T-cell (primary cell): ENCODE results near the gene OST4. TPM values are rescaled to one million over a fixed set of nuclear protein-coding genes. Genes with fewer than 3 reads are reported as not detected.

Experiments
- ATAC-seq, 4 experiments: fragments of 200-7000 bp in 3 of 4; fragments of 150-1000 bp in 1 of 4; cut with Tn5 transposase; replicated peaks in 1 of 4; 1 replicate in 3 of 4; 2 replicates in 1 of 4; pipeline ENCODE4 v1.10.0; 2021; ENCODE audit warnings: moderate library complexity in 3 of 4, mild to moderate bottlenecking in 2 of 4, moderate number of reproducible peaks in 1 of 4
- CTCF ChIA-PET, 2 donors: fragments of 300-600 bp; sonication (Branson Sonifier 250); formaldehyde crosslinking; loops; one replicate each; lab custom pipeline; 2022; ENCODE audit warnings: antibody characterized with exemption in 2 of 2; lab: Charles Lee
- POLR2A ChIA-PET, 2 donors: fragments of 300-600 bp; sonication (Branson Sonifier 250); formaldehyde crosslinking; loops; one replicate each; lab custom pipeline; 2022; ENCODE audit warnings: antibody characterized with exemption in 2 of 2; lab: Charles Lee
- DNase-seq, 35 experiments: peaks; one replicate each; pipeline versions ENCODE4 v3.0.0 to v3.0.0-alpha.2; 2013 to 2023
- H3K27ac ChIP-seq: one replicate; pipeline ENCODE4 v1.5.1; 2013; ENCODE audit warnings: low read length
- H3K27me3 ChIP-seq, 2 experiments: replicated peaks in 1 of 2; 1 replicate in 1 of 2; 2 replicates in 1 of 2; pipeline versions ENCODE4 v1.6.1 to v1.7.0; 2013; ENCODE audit warnings: low read length in 1 of 2, mixed read lengths in 1 of 2; ENCODE audit not compliant: control insufficient read depth in 2 of 2, insufficient read depth in 2 of 2; ENCODE audit errors: extremely low read depth in 1 of 2
- H3K36me3 ChIP-seq, 2 donors: 1 replicate in 1 of 2; 2 replicates in 1 of 2; pipeline versions ENCODE4 v1.6.1 to v1.7.0; 2013; ENCODE audit warnings: low read length in 1 of 2; ENCODE audit not compliant: control insufficient read depth in 2 of 2, insufficient read depth in 1 of 2; ENCODE audit errors: extremely low read depth in 1 of 2
- H3K4me1 ChIP-seq, 2 experiments: 1 replicate in 1 of 2; 2 replicates in 1 of 2; pipeline versions ENCODE4 v1.6.1 to v1.7.0; 2013; ENCODE audit warnings: low read length in 2 of 2, mixed read lengths in 1 of 2; ENCODE audit not compliant: insufficient read depth in 2 of 2, control insufficient read depth in 1 of 2; ENCODE audit errors: extremely low read depth in 1 of 2
- H3K4me3 ChIP-seq, 2 donors: 1 replicate in 1 of 2; 2 replicates in 1 of 2; pipeline versions ENCODE4 v1.5.1 to v1.7.0; 2013; ENCODE audit warnings: mild to moderate bottlenecking in 2 of 2, low read length in 1 of 2, moderate library complexity in 1 of 2; ENCODE audit not compliant: control insufficient read depth in 1 of 2; ENCODE audit errors: extremely low read depth in 1 of 2
- H3K9me3 ChIP-seq: 2 replicates; pipeline ENCODE4 v1.7.0; 2013
- H3K27ac Mint-ChIP-seq, 2 donors: one replicate each; pipeline ENCODE4 v1.8.0; 2020 to 2021; ENCODE audit warnings: mild to moderate bottlenecking in 2 of 2, mixed read lengths in 2 of 2
- H3K27me3 Mint-ChIP-seq, 2 donors: one replicate each; pipeline ENCODE4 v1.8.0; 2021 to 2022; ENCODE audit warnings: mixed read lengths in 2 of 2
- H3K36me3 Mint-ChIP-seq: one replicate; pipeline ENCODE4 v1.8.0; 2021; ENCODE audit warnings: mixed read lengths
- H3K4me1 Mint-ChIP-seq, 3 donors: one replicate each; pipeline ENCODE4 v1.8.0; 2020 to 2022; ENCODE audit warnings: mixed read lengths in 3 of 3, mild to moderate bottlenecking in 1 of 3
- H3K4me3 Mint-ChIP-seq, 3 donors: one replicate each; pipeline ENCODE4 v1.8.0; 2020 to 2022; ENCODE audit warnings: mild to moderate bottlenecking in 3 of 3, mixed read lengths in 3 of 3, moderate library complexity in 3 of 3
- H3K9me3 Mint-ChIP-seq, 3 donors: one replicate each; pipeline ENCODE4 v1.8.0; 2020 to 2022; ENCODE audit warnings: mixed read lengths in 3 of 3
- whole genome bisulfite sequencing: methylation state at CpG from one replicate; pipeline ENCODE4 v1.1.5; 2013; ENCODE audit warnings: missing lambda C conversion rate; ENCODE audit not compliant: insufficient coverage; 5-methylcytosine and 5-hydroxymethylcytosine counted together
- total RNA-seq, 35 experiments: library from RNA in 6 of 35; stranded (reverse) in 6 of 35; fragments of 120-200 nt in 1 of 35; gene quantifications; one replicate each; pipeline versions ENCODE4 v1.2.1 to v1.2.4 and lab custom pipeline; 2013 to 2026

OST4 gene
- total RNA-seq, 5 donors from 2014 or later (not counting 1 experiment from before 2014, with no cell fraction given), result 217 to 292 (median 236) TPM

DNA sequence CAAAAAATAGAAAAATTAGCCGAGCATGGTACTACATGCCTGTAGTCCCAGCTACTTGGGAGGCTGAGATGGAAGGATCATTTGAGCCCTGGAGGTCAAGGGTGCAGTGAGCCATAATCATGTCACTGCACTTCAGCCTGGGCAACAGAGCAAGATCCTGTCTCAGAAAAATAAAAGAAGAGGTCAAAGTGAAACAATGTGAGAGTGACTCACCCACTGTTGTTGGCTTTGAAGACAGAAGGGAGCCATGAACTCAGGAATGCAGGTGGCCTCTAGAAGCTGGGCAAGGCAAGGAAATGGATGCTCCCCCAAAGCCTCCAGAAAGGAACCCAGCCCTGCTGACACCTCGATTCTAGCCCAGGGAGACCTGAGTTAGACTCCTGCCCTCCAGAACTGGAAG is 42.4 kb downstream of the OST4 start:
- ATAC-seq, result no peak
- Mint-ChIP-seq H3K27ac (no peak overlapping the region), H3K36me3 (no peaks in the 10 kb centered on the region), H3K4me1 (peaks cover 13 to 35% (median 23%) of the 10 kb centered on the region in 3 donors), H3K27me3 (no peaks in the 10 kb centered on the region), H3K9me3 (no peaks in the 10 kb centered on the region), H3K4me3 (no peak overlapping the region)
- WGBS, result 89% methylated on average over 1 of the region's 2 CpGs
- Histone ChIP-seq H3K9me3 (no peaks in the 10 kb centered on the region), H3K36me3 (peaks cover 4 to 5% of the 10 kb centered on the region in 2 donors), H3K4me3 (no peak overlapping the region), H3K4me1 (peaks cover 7 to 23% of the 10 kb centered on the region in 2 experiments), H3K27me3 (no peaks in the 10 kb centered on the region), H3K27ac (no peak overlapping the region)
- ChIA-PET CTCF (no interaction called here), POLR2A (interaction anchor here in 1 of 2 donors (0.6 kb wide), 1 partner anchor 20 kb away, joined by 3 read pairs; no protein-coding TSS in a partner anchor)
- no peak for DNase-seq

DNA sequence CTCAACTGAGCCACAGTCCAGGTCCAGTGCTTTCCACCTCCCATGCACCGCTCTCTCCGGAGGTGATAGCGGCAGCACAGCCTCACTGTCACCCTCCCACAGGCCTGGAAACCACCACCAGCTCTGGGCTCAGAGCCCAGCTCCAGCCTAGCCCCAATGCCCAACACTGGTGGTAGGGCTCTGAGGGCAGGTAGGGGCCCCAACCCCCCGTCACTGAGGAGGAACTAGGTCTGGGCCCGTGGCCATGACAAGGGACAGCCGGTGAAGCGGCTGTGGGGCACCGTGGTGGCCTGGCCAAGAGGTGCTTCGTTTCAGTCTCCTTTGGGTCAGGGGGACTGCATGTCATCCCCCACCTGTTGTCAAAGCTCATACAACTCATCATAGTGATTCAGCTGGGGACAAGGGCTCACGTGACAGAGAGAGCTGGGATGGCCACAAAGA is 44.2 kb downstream of the OST4 start:
- POLR2A ChIA-PET, result no interaction called here
- Mint-ChIP-seq H3K27me3 (no peaks in the 10 kb centered on the region), H3K4me1 (peaks cover 0 to 22% (median 12%) of the 10 kb centered on the region in 3 donors), H3K4me3 (no peak overlapping the region), H3K27ac (no peak overlapping the region), H3K36me3 (no peaks in the 10 kb centered on the region), H3K9me3 (no peaks in the 10 kb centered on the region)
- no peak for DNase-seq
- 93% methylated on average over 6 of the region's 10 CpGs for WGBS
- no peak for ATAC-seq
- Histone ChIP-seq H3K9me3 (no peaks in the 10 kb centered on the region), H3K4me3 (no peak overlapping the region), H3K27me3 (no peaks in the 10 kb centered on the region), H3K4me1 (peaks cover 0 to 9% of the 10 kb centered on the region in 2 experiments), H3K27ac (no peak overlapping the region), H3K36me3 (peaks cover 5 to 9% of the 10 kb centered on the region in 2 donors)
- CTCF ChIA-PET, result no interaction called here

DNA sequence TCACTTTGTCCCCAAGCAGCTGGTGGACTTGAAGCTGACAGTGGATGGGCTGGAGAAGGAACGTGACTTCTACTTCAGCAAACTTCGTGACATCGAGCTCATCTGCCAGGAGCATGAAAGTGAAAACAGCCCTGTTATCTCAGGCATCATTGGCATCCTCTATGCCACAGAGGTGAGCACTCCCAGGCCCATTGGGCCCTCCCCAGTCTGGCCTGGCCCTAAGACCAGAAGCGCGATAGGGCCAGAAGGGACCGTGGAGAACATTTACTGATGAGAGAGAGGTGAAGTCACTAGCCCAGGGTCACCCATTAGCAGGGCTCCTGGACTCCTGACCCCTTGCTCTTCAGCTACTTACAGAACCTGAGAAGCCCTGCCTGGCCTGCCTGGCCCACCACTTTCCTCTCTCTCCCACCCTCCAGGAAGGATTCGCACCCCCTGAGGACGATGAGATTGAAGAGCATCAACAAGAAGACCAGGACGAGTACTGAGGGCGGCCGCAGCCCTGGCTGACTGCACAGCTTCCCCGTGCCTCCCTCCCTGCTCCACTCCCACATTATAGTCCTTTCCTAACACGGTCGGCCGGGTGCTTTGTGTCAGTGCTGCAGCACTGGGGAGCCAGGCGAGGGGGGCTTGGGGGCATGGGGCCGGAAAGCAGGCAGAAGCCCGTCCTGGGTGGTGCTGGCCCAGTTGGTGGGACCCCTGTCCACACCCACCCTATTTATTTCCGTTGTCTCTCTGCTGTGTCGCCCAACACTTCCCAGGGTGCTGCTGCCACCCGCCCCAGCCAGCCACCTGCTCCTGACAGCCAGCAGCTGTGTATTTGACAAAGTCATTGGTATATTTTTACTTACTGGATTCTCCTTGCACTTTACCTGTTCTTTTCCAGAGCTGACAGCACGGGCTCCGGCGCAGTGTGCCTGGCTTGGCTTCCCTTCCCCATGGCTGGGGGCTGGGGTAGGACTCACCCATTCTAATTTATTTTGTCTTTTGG is 45.3 kb downstream of the OST4 start:
- no peaks in the 10 kb centered on the region for H3K9me3 Mint-ChIP-seq
- no peaks in the 10 kb centered on the region for H3K36me3 Mint-ChIP-seq
- H3K4me3 ChIP-seq, result no peak overlapping the region
- no peaks in the 10 kb centered on the region for H3K4me1 ChIP-seq
- H3K27me3 Mint-ChIP-seq, result no peaks in the 10 kb centered on the region
- H3K4me1 Mint-ChIP-seq, result peaks cover 0 to 13% (median 4%) of the 10 kb centered on the region in 3 donors
- DNase-seq (no peak), ATAC-seq (no peak)
- no peak overlapping the region for H3K27ac Mint-ChIP-seq
- no peaks in the 10 kb centered on the region for H3K9me3 ChIP-seq
- H3K36me3 ChIP-seq, result peaks cover 5 to 9% of the 10 kb centered on the region in 2 donors
- ChIA-PET POLR2A (interaction anchor here in 1 of 2 donors (0.6 kb wide), 1 partner anchor 166 kb away, joined by 3 read pairs; no protein-coding TSS in a partner anchor), CTCF (no interaction called here)
- no peak overlapping the region for H3K4me3 Mint-ChIP-seq
- no peaks in the 10 kb centered on the region for H3K27me3 ChIP-seq
- H3K27ac ChIP-seq, result no peak overlapping the region
- WGBS, result 93% methylated on average over 13 of the region's 24 CpGs

DNA sequence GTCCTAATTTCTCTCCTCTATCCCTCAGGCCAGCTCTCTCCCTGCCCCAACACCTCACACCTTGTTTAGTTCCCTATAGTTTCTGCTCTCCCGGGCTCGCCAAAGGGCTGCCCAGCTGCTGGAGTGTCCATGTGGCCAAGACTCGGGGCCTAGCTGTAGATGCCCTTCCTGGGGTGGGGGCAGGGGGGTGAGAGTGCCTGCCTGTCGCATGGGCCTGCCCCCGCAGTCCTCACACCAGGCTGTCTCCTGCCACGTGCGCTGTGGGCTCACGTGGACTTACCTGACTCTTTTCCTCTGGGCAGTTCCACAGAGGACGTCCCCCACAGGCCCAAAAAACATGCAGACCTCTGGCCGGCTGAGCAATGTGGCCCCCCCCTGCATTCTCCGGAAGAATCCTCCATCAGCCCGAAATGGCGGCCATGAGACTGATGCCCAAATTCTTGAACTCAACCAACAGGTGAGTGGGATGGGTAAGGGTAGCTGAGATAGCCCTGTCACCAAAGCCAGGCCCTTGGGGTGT is 46.1 kb downstream of the OST4 start:
- Histone ChIP-seq H3K4me1 (no peaks in the 10 kb centered on the region), H3K4me3 (no peak overlapping the region), H3K36me3 (peaks cover 5 to 9% of the 10 kb centered on the region in 2 donors), H3K27ac (no peak overlapping the region), H3K9me3 (no peaks in the 10 kb centered on the region), H3K27me3 (no peaks in the 10 kb centered on the region)
- CTCF ChIA-PET, result interaction anchor here in 1 of 2 donors (0.5 kb wide), 1 partner anchor 145 kb away, joined by 5 read pairs; no protein-coding TSS in a partner anchor
- no peak for ATAC-seq
- WGBS, result 96% methylated on average over 9 of the region's 13 CpGs
- Mint-ChIP-seq H3K4me3 (no peak overlapping the region), H3K9me3 (no peaks in the 10 kb centered on the region), H3K27ac (no peak overlapping the region), H3K4me1 (peaks cover 0 to 9% (median 4%) of the 10 kb centered on the region in 3 donors), H3K27me3 (no peaks in the 10 kb centered on the region), H3K36me3 (no peaks in the 10 kb centered on the region)
- no peak for DNase-seq
- POLR2A ChIA-PET, result interaction anchor here in 1 of 2 donors (0.6 kb wide), 1 partner anchor 167 kb away, joined by 3 read pairs; no protein-coding TSS in a partner anchor

DNA sequence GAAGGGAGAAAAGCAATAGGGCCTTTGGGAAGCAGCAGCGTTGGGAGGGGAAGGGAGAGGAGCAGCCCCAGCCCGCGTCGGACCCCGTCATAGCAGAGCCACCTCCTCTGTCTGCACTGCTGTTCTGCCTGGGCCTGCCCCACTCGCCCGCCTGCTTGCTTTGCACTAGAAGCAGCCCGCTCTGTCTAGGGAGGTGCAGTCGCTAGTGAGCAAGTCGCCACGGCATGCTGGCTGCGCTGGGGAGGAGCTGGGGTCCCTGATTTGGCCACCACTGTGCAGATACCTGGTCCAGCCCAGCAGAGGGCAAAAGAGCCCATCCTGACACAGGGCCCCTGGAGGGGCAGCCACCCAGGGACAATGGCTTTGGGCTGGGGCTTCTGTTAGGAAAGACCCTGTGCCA is 46.6 kb downstream of the OST4 start:
- Mint-ChIP-seq H3K27ac (no peak overlapping the region), H3K27me3 (no peaks in the 10 kb centered on the region), H3K4me3 (no peak overlapping the region), H3K36me3 (no peaks in the 10 kb centered on the region), H3K9me3 (no peaks in the 10 kb centered on the region), H3K4me1 (peaks cover 0 to 5% (median 4%) of the 10 kb centered on the region in 3 donors)
- H3K27ac ChIP-seq, result no peak overlapping the region
- POLR2A ChIA-PET, result no interaction called here
- DNase-seq (no peak), ATAC-seq (no peak)
- WGBS, result 97% methylated on average over 12 of the region's 12 CpGs
- H3K27me3 ChIP-seq, result no peaks in the 10 kb centered on the region
- peaks cover 5 to 9% of the 10 kb centered on the region in 2 donors for H3K36me3 ChIP-seq
- no peak overlapping the region for H3K4me3 ChIP-seq
- CTCF ChIA-PET, result interaction anchor here in 1 of 2 donors (0.5 kb wide), 1 partner anchor 145 kb away, joined by 5 read pairs; no protein-coding TSS in a partner anchor
- no peaks in the 10 kb centered on the region for H3K9me3 ChIP-seq
- H3K4me1 ChIP-seq, result no peaks in the 10 kb centered on the region

DNA sequence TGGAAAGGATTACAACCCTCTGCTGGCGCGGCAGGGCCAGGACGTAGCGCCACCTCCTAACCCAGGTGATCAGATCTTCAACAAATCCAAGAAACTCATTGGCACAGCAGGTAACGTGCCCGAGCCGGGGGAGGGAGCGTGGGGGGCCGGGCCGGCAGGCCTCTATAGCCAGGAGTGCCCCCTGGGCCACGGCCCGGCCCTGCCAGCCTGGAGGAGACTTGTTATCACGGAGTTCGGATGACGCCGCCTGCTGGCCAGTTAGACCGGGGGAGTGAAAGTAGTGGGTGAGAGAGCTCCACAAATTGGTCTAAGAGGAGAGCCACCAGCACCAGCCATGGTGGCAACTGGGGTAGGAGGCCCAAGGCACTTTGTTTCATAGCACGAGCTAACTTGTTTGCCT is 47.3 kb downstream of the OST4 start:
- no peaks in the 10 kb centered on the region for H3K27me3 ChIP-seq
- no peak overlapping the region for H3K4me3 ChIP-seq
- H3K36me3 Mint-ChIP-seq, result no peaks in the 10 kb centered on the region
- H3K4me3 Mint-ChIP-seq, result no peak overlapping the region
- ChIA-PET CTCF (no interaction called here), POLR2A (no interaction called here)
- no peak overlapping the region for H3K27ac Mint-ChIP-seq
- H3K36me3 ChIP-seq, result peaks cover 5 to 9% of the 10 kb centered on the region in 2 donors
- WGBS, result 90% methylated on average over 14 of the region's 18 CpGs
- H3K4me1 Mint-ChIP-seq, result peaks cover 0 to 5% (median 3%) of the 10 kb centered on the region in 3 donors
- H3K9me3 Mint-ChIP-seq, result no peaks in the 10 kb centered on the region
- ATAC-seq, result no peak
- no peaks in the 10 kb centered on the region for H3K9me3 ChIP-seq
- H3K27me3 Mint-ChIP-seq, result no peaks in the 10 kb centered on the region
- no peak overlapping the region for H3K27ac ChIP-seq
- no peak for DNase-seq
- no peaks in the 10 kb centered on the region for H3K4me1 ChIP-seq
